RKO (cell line): Measurements from ENCODE around the gene IL4I1.
A peak's percentile ranks its signal among the peaks of the same experiment; 100 is the strongest.
"Not testable (repeated sequence)": the region's sequence is repeated elsewhere in the genome, so short reads cannot be mapped to it uniquely, and the experiment has no call there.

Experiments
- DNase-seq: peaks from one replicate; pipeline ENCODE4 v3.0.0-alpha.2; 2016; ENCODE audit warnings: low spot score

IL4I1 gene, protein sequence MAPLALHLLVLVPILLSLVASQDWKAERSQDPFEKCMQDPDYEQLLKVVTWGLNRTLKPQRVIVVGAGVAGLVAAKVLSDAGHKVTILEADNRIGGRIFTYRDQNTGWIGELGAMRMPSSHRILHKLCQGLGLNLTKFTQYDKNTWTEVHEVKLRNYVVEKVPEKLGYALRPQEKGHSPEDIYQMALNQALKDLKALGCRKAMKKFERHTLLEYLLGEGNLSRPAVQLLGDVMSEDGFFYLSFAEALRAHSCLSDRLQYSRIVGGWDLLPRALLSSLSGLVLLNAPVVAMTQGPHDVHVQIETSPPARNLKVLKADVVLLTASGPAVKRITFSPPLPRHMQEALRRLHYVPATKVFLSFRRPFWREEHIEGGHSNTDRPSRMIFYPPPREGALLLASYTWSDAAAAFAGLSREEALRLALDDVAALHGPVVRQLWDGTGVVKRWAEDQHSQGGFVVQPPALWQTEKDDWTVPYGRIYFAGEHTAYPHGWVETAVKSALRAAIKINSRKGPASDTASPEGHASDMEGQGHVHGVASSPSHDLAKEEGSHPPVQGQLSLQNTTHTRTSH

DNA sequence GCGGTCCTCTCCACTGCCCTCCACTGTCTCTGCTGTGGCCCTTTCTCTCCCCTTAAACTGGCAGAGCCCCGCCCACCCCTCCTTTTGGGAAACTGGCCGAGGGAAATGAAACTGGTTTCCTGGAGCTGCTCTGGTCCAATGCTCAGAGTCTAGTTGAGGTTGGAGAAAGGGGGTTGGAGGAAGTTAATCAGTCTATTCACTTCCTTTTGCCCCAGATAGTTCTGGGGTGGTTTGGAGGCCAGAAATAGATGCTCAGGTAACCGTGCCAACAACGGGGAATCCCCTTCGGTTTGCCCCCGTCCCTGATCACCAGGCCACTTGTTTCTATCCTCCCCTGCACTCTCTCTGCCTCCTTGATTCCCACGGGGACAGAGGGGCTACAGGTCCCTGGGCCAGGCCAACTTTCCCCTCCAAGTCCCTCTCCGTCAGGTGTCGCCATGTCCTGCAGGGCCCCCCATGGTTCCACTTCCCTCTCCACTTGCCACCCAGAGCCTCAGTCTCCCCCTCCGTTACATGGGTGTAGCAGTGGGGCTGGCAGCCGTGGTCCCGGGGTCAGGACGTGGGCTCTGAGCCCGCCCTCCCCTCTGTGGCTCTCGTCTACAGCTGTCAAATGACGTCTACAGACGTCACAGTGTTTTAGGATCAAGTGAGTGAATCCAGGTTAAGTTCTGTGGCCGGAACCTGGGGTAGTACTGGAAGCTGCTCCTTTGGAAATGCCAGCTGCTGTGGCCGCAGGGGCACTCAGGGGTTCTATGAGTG is at the start of gene IL4I1:
IL4I1 (minus strand) TSS at position 25 of the 759 bp plus-strand sequence. CDS start 727 bp downstream, outside the sequence.
- DNase-seq: no peak

DNA sequence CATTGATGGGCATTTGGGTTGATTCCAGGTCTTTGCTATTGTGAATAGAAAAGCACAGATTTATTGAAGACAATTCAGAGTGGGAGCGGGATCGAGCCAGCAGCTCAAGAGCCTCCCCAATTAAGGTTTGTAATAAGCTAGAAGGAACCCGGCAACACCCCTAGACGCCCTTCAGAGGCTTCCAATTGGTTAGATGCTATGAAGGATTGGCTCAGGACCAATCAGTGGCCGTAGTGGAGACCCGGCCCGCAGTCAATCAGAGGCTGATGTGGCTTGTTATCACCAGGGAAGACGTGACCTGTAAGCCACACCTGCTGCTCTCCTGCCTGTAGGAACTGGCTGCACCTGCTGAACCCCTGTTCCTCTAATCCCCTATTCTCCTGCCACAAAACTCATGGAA is 49.7 kb upstream of the IL4I1 start:
- no peak for DNase-seq

DNA sequence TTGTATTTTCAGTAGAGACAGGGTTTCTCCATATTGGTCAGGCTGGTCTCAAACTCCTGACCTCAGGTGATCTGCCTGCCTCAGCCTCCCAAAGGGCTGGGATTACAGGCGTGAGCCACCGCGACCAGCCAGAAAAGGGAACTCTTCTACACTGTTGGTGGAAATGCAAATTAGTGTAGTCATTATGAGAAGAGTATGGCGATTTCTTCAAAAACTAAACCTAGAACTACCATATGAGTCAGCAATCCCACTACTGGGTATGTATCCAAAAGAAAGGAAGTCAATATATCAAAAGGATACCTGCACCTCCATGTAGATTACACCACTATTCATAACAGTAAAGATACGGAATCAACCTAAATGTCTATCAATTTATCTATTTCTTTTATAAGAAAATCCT is 47.9 kb upstream of the IL4I1 start:
- not testable (repeated sequence) for DNase-seq

DNA sequence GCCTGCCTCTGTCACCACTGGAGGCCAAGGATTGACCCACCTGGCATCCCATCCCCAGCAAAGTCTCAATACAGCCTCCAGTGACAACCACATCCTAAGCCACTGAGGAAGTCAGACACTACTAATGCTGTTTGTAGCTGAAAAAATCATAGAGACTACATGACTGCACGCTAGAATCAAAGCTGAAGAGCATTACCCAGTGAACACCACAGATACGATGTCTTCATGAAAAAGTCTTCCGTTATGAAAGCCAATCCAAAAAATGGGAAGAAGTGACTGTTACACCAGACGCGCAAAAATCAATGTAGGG is 43.8 kb upstream of the IL4I1 start:
- no peak for DNase-seq

DNA sequence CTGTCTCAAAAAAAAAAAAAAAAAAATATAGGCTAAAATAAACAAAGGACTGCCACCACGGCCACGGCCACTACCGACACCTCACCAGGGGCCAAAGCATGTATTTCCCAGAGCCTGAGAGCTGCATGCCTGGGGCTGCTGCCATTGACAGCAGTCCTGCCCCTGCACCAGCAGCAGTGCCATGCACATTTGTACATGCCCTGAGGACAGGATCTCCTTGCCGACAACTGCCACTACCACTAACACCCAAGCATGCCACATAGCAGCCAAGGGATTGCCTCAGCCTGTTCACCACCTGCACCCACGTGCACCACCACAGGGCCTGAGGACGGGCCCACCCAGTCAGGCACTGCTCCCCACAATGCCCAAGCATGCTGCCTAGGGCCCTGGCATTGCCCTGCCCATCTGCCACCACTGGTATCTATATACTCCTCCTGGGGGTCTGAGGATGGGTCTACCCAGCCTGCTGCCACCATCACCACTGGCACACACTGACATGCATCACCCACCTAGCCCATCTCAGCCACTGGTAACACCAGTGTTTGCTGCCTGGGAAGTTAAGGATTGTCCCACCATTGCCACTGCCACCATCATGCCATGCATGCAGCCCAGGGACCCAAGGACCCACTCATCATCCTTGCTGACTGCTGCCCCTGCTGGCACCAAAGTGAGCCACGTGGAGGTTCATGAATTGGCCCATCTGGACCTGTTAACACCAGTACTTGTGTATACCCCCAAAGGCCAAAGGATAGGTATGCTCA is 43.2 kb upstream of the IL4I1 start:
- no peak for DNase-seq

DNA sequence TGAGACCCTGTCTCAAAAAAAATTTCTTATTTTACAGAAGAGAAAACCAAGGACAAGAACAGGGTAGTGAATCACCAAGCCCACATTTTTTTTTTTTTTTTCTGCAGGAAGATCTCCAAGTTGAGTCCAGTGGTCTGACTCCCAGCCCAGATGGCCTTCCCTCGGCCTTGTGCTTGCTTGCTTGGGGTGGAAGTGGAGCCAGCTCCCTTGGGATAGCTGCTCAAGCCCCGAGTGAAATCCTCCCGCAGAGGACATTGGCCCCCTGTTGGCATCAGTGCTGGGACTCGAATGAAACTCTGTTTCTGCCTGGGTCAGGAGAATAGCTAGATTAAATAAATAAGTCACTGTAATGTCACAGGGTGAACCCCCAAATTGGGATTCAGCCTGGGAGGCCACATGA is 42.0 kb upstream of the IL4I1 start:
- no peak for DNase-seq

DNA sequence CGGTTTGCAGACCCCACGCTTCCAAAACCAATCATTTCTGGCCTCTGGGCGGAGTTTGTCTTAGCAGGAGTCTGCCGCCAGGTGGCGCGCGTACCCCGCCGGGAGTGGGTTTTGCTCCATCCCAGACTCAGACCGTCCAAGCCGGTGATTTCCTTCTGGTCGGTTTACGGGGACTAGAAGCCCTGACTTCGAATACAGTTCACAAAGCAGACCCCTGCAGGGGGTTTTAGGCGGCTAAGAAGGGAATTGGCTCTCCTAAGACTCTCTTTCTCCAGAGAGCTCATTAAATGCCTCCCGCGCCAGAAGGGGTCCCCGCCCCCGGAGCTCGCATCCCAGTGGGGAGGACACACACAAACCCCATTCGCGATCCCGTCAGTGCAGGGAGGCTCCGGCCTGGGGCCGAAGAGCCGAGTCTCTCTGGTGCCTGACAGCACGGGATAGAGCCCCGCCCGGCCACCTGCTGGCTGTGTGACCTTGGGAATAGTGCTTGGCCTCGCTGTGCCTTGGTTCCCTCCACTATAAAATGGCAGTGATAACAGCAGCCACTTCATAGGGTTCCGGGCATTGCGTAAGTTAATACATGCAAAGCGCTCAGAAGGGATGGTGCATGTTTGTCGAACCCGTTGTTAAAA is 41.2 kb upstream of the IL4I1 start:
- DNase-seq: peak; percentile 72

DNA sequence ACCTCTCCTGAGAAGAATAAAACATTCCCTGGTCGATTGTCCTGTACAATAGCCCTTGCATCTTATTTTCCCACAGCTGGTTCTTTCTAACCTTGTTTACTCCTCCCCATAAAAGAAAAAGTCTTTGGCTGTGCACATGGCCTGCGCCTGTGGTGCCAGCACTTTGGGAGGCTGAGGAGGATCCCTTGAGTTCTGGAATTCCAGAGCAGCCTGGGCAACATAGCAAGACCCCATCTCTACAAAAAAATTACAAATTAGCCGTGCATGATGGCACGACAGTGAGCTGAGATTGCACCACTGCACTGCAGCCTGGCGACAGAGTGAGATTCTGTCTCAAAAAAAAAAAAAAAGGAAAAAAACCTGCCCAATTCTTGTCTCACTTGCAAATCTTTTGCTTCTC is 39.9 kb upstream of the IL4I1 start:
- DNase-seq: no peak

DNA sequence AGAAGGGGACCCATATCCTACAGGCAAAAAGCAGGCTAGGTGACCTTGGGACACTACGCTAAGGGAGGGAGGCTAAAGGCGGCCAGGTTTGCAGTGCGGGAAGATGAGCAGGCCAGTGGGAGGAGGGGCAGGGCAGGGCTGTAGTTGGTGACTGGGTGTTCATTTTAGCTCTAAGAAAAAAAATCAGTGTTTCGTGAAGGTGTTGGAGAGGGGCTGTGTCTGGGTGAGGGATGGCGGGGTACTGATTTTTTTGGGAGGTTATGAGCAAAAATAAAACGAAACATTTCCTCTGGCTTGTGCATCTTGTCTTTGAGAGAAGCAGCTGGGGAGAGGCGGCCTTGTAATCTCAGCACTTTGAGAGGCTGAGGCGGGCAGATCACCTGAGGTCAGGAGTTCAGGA is 37.0 kb upstream of the IL4I1 start:
- DNase-seq: no peak

DNA sequence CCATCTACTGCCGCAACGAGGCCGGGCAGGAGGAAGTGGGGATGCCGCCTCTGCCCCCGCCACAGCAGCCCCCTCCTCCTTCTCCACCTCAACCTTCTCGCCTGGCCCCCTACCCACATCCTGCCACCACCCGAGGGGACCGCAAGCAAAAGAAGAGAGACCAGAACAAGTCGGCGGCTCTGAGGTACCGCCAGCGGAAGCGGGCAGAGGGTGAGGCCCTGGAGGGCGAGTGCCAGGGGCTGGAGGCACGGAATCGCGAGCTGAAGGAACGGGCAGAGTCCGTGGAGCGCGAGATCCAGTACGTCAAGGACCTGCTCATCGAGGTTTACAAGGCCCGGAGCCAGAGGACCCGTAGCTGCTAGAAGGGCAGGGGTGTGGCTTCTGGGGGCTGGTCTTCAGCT is 36.0 kb upstream of the IL4I1 start:
- DNase-seq: no peak

DNA sequence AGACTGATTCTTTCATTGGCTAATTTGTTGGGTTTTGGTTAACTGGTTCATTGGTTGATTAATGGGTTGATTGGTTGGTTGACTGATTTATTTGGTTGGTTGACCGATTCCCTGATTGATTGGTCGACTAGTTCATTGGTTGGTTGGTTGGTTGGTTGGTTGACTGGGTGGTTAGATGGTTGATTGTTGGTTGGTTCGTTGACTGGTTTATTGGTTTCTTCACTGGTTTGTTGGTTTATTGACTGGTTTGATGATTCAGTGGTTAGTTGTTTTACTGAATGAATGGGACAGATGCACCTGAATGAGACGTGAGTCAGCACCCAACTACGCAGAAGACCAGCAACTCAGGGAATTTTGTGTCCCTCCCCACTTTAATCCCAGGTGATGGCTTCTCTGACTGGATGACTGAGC is 35.4 kb upstream of the IL4I1 start:
- no peak for DNase-seq

DNA sequence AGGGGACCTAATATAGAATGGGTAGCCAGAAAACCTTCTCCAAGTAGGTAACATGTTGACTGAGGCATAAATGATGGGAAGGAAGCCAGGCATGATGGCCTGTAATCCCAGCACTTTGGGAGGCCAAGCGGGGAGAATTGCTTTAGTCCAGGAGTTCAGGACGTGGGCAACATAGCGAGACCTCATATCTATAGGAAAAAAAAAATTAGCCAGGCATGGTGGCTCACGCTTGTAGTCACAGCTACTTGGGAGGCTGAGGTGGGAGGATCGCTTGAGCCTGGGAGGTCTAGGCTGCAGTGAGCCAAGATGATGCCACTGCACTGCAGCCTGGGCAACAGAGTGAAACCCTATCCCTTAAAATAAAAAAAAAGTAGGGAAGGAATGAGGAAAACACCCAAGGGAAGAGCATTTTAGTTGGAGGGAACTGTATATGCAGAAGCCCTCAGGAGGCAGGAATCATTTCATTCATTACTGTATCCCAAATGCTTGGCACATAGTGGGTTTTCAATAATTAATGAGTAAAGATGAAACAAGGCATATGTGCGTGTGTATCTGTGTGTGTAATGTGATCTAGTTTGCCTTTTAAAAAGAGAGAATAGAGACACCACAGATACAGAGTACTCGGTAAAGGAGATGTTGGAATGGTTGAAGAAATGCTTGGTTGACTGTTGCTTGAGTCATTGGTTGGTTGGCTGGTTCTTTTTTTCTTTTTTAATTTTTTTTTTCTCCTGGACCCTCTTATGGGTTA is 34.8 kb upstream of the IL4I1 start:
- no peak for DNase-seq

DNA sequence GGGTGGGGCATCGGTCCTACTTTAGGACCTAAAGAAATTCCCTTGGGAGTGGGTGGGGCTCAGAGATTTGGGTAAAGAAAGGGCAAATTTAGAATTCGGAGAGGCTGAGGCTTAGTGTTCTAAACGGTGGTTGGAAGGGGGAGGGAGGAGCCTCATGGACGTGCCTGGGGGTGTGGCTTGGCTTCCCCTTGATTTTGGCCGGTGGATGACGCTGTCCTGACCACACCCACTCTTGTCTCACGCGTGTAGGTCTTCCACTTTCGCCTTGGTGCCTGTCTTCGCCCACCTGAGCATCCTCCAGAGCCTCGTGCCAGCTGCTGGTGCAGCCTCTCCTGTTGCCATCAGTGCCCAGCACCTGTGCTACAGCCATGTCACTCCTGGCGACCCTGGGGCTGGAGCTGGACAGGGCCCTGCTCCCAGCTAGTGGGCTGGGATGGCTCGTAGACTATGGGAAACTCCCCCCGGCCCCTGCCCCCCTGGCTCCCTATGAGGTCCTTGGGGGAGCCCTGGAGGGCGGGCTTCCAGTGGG is 33.9 kb upstream of the IL4I1 start:
- DNase-seq: no peak

DNA sequence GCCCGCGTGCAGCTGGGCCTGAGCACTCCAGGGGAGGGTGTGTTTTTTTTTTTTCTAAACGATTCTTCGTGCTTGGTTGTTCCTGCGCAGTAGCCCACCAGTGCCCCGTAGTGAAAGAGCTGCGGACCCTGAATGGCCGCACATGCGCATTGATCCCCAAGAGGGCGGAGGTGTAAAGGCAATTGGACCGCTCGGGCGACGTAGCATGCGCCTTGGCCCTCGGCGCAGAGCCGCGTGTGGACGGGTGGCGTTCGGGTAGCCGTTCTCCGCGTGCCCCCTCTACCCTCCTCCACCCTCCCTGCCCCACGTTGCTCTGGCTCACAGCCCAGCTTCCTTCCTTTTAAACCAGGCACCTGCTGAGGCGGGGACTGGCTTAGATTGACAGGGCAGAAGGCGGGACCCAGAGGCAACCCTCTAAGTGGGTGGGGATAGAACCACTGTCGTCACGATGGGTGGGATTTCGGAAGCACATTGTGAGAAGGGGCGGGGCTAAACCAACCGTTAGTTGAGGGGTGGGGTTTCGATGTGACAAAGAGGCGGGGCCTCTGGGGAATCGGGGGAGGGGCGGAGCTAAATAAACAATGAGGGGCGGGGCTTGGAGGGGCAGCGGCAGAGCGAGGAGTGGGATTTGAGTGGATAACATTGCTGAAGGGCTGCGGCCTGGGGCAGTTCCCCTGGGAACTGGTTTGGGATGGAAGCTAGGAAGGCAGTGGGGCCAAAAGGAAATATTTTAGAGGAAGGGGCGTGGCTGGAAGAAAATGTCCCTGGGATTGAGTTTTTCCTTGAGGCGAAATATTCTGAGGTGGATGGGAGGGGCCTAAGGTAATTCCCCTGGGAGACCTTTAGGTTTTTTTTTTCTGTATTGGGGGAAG is 33.2 kb upstream of the IL4I1 start:
- DNase-seq: peak; percentile 96

DNA sequence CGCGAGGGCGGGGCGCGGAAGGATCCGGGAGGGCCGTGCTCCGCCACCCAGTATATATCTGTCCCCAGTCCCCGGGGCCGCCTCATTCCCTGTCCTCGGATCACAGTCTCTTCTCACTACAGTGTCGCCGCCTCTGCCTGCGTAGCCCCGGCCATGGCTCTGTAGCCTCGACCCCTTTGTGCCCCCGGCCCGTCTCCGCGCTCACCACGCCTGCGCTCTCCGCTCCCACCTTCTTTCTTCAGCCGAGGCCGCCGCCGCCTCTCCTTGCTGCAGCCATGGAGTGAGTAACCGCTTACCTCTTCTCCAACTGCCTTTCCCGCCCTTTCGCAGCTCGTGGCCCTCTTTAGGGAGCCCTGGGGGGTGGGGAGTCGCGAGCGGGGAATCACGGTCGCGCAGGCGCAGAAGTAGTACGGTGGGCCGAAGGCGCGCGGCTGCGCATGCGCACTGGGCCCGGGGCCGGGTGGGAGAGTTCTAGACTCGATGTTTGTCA is 32.5 kb upstream of the IL4I1 start, which contains the start of the genes ATF5 and NUP62:
ATF5 (plus strand) TSS at position 85 of the 490 bp plus-strand sequence. CDS start 1,646 bp downstream, outside the sequence.
NUP62 (minus strand) TSS at position 384 of the 490 bp plus-strand sequence. CDS start 19,697 bp downstream, outside the sequence.
- DNase-seq: peak; percentile 92

DNA sequence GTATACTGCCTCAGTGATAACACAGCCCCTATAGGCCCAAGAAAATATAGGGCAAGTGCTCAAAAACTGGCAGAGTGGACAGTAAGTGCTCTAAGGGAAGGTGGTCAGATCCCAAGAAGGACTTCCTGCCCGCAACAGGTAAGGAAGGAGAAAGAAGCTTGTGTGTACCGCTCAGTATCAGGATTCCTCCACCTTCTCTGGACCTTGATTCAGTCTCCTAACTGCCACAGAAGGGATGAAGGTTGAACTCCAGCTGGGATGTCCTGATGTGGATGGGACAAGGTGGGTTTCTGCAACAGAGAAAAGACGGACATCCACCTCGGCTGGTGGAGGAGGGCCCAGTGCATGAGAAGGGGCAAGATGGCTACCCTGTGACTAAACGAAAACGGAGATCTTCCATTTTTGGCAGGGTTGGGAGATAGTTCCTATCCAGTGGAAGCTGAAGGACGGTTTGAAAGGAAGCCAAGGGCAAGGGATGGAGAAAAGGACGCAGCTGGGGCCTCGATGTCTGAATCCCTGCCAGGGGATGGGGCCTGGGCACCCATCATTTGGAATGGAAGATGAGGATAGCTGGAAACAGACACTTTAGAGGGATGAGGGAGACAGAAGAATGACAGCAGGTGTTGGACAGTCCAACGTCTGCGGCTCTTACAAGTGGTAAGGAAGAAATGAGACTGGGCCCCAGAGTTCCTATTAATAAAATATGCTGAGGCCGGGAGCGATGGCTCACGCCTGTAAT is 31.0 kb upstream of the IL4I1 start:
- DNase-seq: no peak

DNA sequence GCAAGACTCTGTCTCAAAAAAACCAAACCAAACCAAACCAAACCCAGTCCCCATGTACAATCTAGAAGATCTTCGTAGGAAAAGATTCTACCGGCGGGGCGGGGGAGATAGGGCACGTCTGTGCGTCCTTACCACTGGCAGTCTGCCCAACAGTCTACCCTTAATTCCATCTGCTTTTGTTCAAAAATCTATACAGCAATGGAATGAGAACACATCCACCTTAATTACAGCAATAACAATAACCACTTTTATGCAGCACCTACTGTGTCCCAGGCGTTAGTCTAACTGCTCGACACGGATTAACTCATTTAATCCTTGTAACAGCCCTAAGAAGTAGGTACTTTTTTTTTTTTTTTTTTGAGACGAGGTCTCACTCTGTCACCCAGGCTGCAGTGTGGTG is 29.8 kb upstream of the IL4I1 start:
- no peak for DNase-seq

DNA sequence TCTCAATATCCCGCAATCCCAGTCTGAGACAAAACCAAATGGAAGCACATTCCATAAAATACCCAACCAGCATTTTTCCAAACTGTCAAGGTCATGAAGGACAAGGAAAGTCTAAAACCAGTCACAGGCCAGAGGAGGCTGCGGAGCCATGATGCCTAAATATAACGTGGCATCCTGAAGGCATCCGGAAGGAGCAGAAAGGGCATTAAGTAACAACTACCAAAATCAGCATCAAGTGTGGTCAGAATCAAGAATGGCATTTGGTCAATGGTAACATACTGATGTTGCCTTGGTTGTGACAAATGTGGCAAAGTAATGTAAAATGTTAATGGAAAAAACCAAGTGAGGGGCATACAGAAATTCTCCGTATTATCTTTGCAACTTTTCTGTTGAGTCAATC is 28.8 kb upstream of the IL4I1 start:
- no peak for DNase-seq

DNA sequence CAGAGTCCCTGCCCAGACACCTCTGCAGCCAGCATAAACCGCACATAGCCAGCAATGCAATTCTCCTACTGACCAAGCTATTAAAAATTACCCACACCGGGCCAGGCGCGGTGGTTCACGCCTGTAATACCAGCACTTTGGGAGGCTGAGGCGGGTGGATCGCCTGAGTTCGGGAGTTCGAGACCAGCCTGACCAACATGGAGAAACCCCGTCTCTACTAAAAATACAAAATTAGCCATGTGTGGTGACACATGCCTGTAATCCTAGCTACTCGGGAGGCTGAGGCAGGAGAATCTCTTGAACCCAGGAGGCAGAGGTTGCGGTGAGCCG is 28.2 kb upstream of the IL4I1 start:
- DNase-seq: not testable (repeated sequence)
